Endothelial cell of umbilical vein (primary cell): ENCODE measurements around the gene FNIP2. TPM values are rescaled to one million over a fixed set of nuclear protein-coding genes. Genes with fewer than 3 reads are reported as not detected.

ENCODE experiments used
- BruUV-seq: library from RNA; stranded (reverse); fragments of 400-500 nt; replicated peaks from 2 replicates; lab custom pipeline; 2021; lab: Mats Ljungman, UMichigan
- CTCF ChIA-PET: fragments of 300-600, 350-600 bp; sonication (Branson Sonifier 250); formaldehyde crosslinking; loops from one replicate; lab custom pipeline; 2021; ENCODE audit warnings: antibody characterized with exemption, inconsistent platforms; lab: Charles Lee
- POLR2A ChIA-PET: fragments of 300-600, 350-600 bp; sonication (Branson Sonifier 250); formaldehyde crosslinking; loops from one replicate; lab custom pipeline; 2021; ENCODE audit warnings: antibody characterized with exemption, inconsistent platforms; lab: Charles Lee
- DNase-seq: peaks from one replicate; pipeline ENCODE4 v3.0.0-alpha.2; 2011; ENCODE audit warnings: low read depth, low spot score
- FAIRE-seq: peaks from 2 replicates; lab custom pipeline; 2011; peaks lifted over from hg19 to GRCh38; lab: Jason Lieb, UNC
- H2AFZ ChIP-seq: 2 replicates; pipeline ENCODE4 v1.6.0; 2012; ENCODE audit warnings: low read depth, low read length, control low read depth, inconsistent platforms
- H3K27ac ChIP-seq: 2 replicates; pipeline ENCODE4 v1.5.1; 2011; ENCODE audit warnings: low read depth, mild to moderate bottlenecking, control low read depth, low read length, moderate library complexity; ENCODE audit not compliant: insufficient read depth
- H3K27me3 ChIP-seq, 2 experiments: 2 replicates each; pipeline versions ENCODE4 v1.6.0 to v1.6.1; 2011; ENCODE audit warnings: low read length in 2 of 2, mixed read lengths in 1 of 2; ENCODE audit not compliant: control insufficient read depth in 2 of 2, insufficient read depth in 2 of 2
- H3K36me3 ChIP-seq, 2 experiments: 2 replicates in 1 of 2; 3 replicates in 1 of 2; pipeline ENCODE4 v1.5.1; 2011; ENCODE audit warnings: low read length in 2 of 2, mild to moderate bottlenecking in 1 of 2, moderate library complexity in 1 of 2; ENCODE audit not compliant: control insufficient read depth in 2 of 2, insufficient read depth in 2 of 2; ENCODE audit errors: extremely low read depth in 1 of 2
- H3K4me1 ChIP-seq: 3 replicates; pipeline ENCODE4 v1.5.1; 2011; ENCODE audit warnings: mild to moderate bottlenecking, low read length; ENCODE audit not compliant: control insufficient read depth, insufficient read depth; ENCODE audit errors: extremely low read depth
- H3K4me2 ChIP-seq: 2 replicates; pipeline ENCODE4 v1.6.1; 2011; ENCODE audit warnings: low read length, control low read depth, mixed read lengths; ENCODE audit not compliant: insufficient read depth
- H3K4me3 ChIP-seq, 3 experiments: fragments of 200-600 bp in 1 of 3; sonication (generic), shearing (Covaris generic) in 1 of 3; replicated peaks in 1 of 3; 2 replicates each; pipeline ENCODE4 v1.5.1; 2011 to 2016; ENCODE audit warnings: control low read depth in 3 of 3, low read length in 3 of 3, mild to moderate bottlenecking in 2 of 3, inconsistent platforms in 1 of 3, low read depth in 1 of 3, moderate library complexity in 1 of 3; ENCODE audit not compliant: insufficient read depth in 1 of 3
- H3K79me2 ChIP-seq: 2 replicates; pipeline ENCODE4 v1.6.0; 2012; ENCODE audit warnings: low read length, inconsistent platforms; ENCODE audit not compliant: control insufficient read depth, insufficient read depth
- H3K9ac ChIP-seq: replicated peaks from 2 replicates; pipeline ENCODE3; 2011; ENCODE audit warnings: low read length, control low read depth; ENCODE audit not compliant: insufficient read depth; ENCODE audit errors: extremely low read depth
- H3K9me1 ChIP-seq: replicated peaks from 3 replicates; pipeline ENCODE4 v1.6.0; 2011; ENCODE audit warnings: mild to moderate bottlenecking, low read length; ENCODE audit not compliant: control insufficient read depth, insufficient read depth; ENCODE audit errors: extremely low read depth
- H3K9me3 ChIP-seq: replicated peaks from 2 replicates; pipeline ENCODE4 v1.5.1; 2012; ENCODE audit warnings: low read length, inconsistent platforms; ENCODE audit not compliant: control insufficient read depth, insufficient read depth
- H4K20me1 ChIP-seq: replicated peaks from 2 replicates; pipeline ENCODE3; 2011; ENCODE audit warnings: mild to moderate bottlenecking, low read length; ENCODE audit not compliant: control insufficient read depth, insufficient read depth; ENCODE audit errors: extremely low read depth
- CTCF ChIP-seq, 2 donors: IDR thresholded peaks; 1 replicate in 1 of 2; 2 replicates in 1 of 2; pipeline ENCODE4 v1.5.1; 2011; ENCODE audit warnings: low read length in 2 of 2, mild to moderate bottlenecking in 2 of 2, moderate library complexity in 2 of 2, control low read depth in 1 of 2, inconsistent platforms in 1 of 2, low read depth in 1 of 2; ENCODE audit not compliant: insufficient read depth in 1 of 2; ENCODE audit errors: extremely low read depth in 1 of 2
- FOS ChIP-seq: IDR thresholded peaks from 2 replicates; pipeline ENCODE4 v1.6.1; 2011; ENCODE audit warnings: mild to moderate bottlenecking, low read length, moderate library complexity, borderline replicate concordance; ENCODE audit not compliant: insufficient read depth
- JUN ChIP-seq: IDR thresholded peaks from 2 replicates; pipeline ENCODE4 v1.6.1; 2011; ENCODE audit warnings: borderline replicate concordance, low read depth; ENCODE audit not compliant: insufficient read length, insufficient read depth
- MYC ChIP-seq: IDR thresholded peaks from one replicate; pipeline ENCODE4 v1.6.1; 2011; ENCODE audit warnings: mild to moderate bottlenecking, low read depth, low read length
- POLR2A ChIP-seq: IDR thresholded peaks from 2 replicates; pipeline ENCODE4 v1.6.1; 2012; ENCODE audit warnings: low read depth, mild to moderate bottlenecking, control low read depth, low read length
- POLR2AphosphoS5 ChIP-seq: IDR thresholded peaks from 2 replicates; pipeline ENCODE4 v1.6.1; 2012; ENCODE audit warnings: low read depth, mild to moderate bottlenecking, control low read depth, low read length, moderate library complexity; ENCODE audit not compliant: insufficient read depth
- dilution Hi-C: fragments of 300-500 bp; cut with MboI; formaldehyde crosslinking; loops from one replicate; pipeline ENCODE4 v1.15.0; 2019; ENCODE audit warnings: low sequenced_read_pairs; ENCODE audit not compliant: extremely low pct_ligation_motif_present
- intact Hi-C: fragments of 100-400 bp; cut with micrococcal nuclease; formaldehyde crosslinking; loops from one replicate; pipeline ENCODE4 v1.10.0; 2022
- polyA plus RNA-seq, 4 experiments: library from polyadenylated mRNA; depleted of rRNA in 3 of 4; stranded (reverse) in 3 of 4; unstranded in 1 of 4; fragments of >200 nt; gene quantifications; 2 replicates each; pipeline versions ENCODE4 v1.2.1 to v1.2.3, GENCODE V29; 2011 to 2012; ENCODE audit warnings: missing spikeins in 1 of 4
- total RNA-seq: library from RNA; stranded (reverse); gene quantifications from 2 replicates; pipeline ENCODE4 v1.2.3, GENCODE V29; 2021
- TF ChIP-seq, protein P1 (sequence below): IDR thresholded peaks from 2 replicates; pipeline ENCODE4 v1.6.1; 2011; ENCODE audit not compliant: insufficient read depth, insufficient read length

Gene FNIP2
- total and polyA plus RNA-seq, 2 donors (not counting 3 experiments of a cell fraction or from before 2014, with no cell fraction given): 4.5 to 14.4 TPM

DNA sequence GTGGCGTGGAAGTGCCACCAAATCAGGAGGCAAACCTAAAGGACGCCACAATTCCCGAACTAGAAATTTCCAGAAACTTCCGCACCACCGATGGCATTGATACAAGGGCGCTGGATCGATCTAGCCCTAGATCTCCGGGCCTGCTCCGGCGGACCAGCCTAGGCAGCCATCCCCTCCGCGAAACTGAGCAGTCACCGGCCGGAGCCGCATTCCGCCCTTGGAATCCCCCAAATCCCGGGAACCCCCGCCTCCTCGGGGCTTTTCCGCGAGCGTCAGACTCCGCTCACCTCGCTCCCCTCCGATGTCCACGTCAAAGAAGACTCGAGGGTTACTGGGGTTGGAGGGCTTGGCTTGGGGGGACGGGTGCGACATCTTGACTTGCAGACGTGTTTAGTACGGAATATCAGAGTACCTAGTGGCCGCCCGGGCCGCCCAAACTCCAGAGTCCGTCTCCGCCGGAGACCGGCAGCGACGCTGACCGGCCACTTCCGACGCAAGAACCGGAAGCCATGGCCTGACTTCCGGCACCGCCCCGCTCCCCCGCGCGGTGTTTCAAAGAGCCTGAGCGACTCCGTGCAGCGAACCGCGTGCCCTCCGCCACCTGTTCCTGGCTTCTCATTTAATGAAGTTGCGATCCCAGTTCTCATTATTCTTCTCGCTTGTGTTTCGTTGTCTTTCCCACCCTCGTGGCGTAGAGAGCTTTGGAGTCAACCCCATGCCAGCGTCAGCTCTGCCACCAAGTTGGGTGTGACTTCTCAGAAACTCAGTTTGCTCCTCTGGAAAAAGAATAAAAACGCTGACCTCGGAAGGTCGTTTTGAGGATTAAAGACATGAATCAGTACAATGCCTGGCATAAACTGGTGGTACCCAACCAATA, 45.7 kb upstream of the FNIP2 start, which contains the start of gene PPID:
Gene PPID, minus strand, starts transcription at position 480 of the 877 bp plus-strand sequence. Its CDS starts 108 bp downstream, at position 372.
- DNase-seq (peak; percentile 80), FAIRE-seq (peak; percentile 88)
- Histone ChIP-seq H3K9me3 (no peaks in the 10 kb centered on the region), H3K4me3 (peak within 1 kb of the TSS; percentile 67 to 87 (median 76)), H3K79me2 (peaks cover 23% of the 10 kb centered on the region), H3K9me1 (no peaks in the 10 kb centered on the region), H2AFZ (peak within 1 kb of the TSS; percentile 84), H4K20me1 (no peaks in the 10 kb centered on the region), H3K9ac (peak within 1 kb of the TSS; percentile 86), H3K4me2 (peak within 1 kb of the TSS; percentile 89), H3K27me3 (no peaks in the 10 kb centered on the region), H3K27ac (peak within 1 kb of the TSS; percentile 68), H3K4me1 (peaks cover 8% of the 10 kb centered on the region), H3K36me3 (peaks cover 4 to 17% of the 10 kb centered on the region in 2 experiments)
- TF ChIP-seq JUN: no peak
- TF ChIP-seq FOS: no peak
- TF ChIP-seq POLR2AphosphoS5: peak; percentile 96
- TF ChIP-seq MYC: peak; percentile 32
- no peak for TF ChIP-seq CTCF (IDR thresholded peaks at IDR 0.05; ENCODE audit: extremely low read depth in 1 of 2, insufficient read depth in 1 of 2, low read depth in 1 of 2, low read length in 2 of 2)
- peak; percentile 93 for TF ChIP-seq POLR2A
- TF ChIP-seq, protein P1, sequence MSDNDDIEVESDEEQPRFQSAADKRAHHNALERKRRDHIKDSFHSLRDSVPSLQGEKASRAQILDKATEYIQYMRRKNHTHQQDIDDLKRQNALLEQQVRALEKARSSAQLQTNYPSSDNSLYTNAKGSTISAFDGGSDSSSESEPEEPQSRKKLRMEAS: peak; percentile 74
- dilution Hi-C loops (no loop called here), intact Hi-C loops (loop anchor here (1.0 to 5.0 kb wide), 5 partner anchors 46 to 471 kb away; partner anchors contain the start of genes ETFDH and FNIP2)
- TSS peak; percentile 99 for BruUV-seq
- ChIA-PET CTCF (interaction anchor here (0.6 to 2.6 kb wide), 6 partner anchors 12 to 469 kb away, joined by 3 to 16 read pairs (median 4); no protein-coding TSS in a partner anchor), POLR2A (no interaction called here)
